ENCODE results near the gene MISFA. TPM values are rescaled to one million over a fixed set of nuclear protein-coding genes. Genes with fewer than 3 reads are reported as not detected.
"Not testable (repeated sequence)": the region's sequence is repeated elsewhere in the genome, so short reads cannot be mapped to it uniquely, and the experiment has no call there.

MISFA gene
- total RNA-seq: 2.6 TPM
- 1.0 TPM for polyA plus RNA-seq

DNA sequence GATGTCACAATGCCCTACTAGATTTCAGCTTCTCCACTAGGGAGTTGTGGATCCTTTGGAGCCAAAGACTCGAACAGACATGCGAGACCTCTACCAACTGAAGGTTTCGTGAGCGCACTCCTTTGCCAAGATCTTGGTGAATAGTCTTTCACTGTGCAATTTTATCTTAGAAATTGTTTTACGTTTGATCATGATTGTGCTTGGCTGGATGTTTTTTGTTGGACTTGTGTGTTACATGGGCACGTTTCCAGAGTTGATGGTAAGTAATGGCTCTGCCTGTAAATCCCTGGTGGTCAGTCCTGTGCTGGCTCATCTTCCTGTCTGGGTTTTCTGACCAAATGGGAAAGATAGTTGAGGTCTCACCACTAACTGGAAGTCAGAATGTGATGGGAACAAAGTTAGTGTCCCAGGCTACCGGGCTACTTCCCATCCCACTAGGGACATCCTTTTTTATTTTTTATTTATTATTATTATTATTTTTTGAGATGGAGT, at the start of gene MISFA:
Gene MISFA (plus strand): TSS at position 51 of the 492 bp plus-strand sequence. CDS start 140 bp downstream, at position 191.
- Histone ChIP-seq H3K27ac (ENCODE audit: low read depth) (no peak within 1 kb of the TSS), H3K4me1 (ENCODE audit: insufficient read depth) (no peaks in the 10 kb centered on the region)

DNA sequence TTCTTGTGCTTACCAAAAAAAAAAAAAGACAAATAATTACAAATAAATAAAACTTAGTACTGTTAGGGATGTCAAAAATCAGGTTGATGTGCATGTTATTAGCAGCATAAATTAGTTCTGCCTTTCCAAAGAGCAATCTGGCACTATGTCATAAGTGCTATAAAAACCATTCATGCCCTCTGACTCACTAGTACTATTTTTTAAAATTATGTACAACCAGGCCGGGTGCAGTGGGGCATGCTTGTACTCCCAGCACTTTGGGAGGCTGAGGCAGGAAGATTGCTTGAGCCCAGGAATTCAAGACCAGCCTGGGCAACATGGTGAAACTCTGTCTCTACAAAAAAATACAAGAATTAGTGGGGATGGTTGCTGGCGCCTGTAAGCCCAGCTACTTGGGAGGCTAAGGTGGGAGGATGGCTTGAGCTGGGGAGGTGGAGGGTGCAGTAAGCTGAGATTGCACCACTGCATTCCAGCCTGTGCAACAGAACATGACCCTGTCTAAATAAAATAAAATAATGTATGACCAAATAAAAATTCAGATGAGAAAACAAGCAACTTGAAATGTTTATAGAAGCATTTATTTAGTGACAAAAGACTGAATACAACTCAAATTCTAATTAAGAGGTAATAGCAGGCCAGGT, 36.4 kb upstream of the MISFA start:
- no peak for DNase-seq (ENCODE audit: extremely low spot score)
- no peak overlapping the region for H3K4me3 ChIP-seq (ENCODE audit: low read depth, low read length)
- 95% methylated on average over 2 of the region's 2 CpGs for WGBS
- no peaks in the 10 kb centered on the region for H3K4me1 ChIP-seq (ENCODE audit: insufficient read depth)
- no peak overlapping the region for H3K27ac ChIP-seq (ENCODE audit: low read depth)
- H3K36me3 ChIP-seq (ENCODE audit: insufficient read depth): peaks cover 1% of the 10 kb centered on the region

More for the DNA sequence above, at the start of gene MISFA:
- no peak for DNase-seq (ENCODE audit: extremely low spot score)
- WGBS: 88% methylated on average over 7 of the region's 7 CpGs
- H3K4me3 ChIP-seq (ENCODE audit: low read depth, low read length): no peak within 1 kb of the TSS
- H3K36me3 ChIP-seq (ENCODE audit: insufficient read depth): no peaks in the 10 kb centered on the region

DNA sequence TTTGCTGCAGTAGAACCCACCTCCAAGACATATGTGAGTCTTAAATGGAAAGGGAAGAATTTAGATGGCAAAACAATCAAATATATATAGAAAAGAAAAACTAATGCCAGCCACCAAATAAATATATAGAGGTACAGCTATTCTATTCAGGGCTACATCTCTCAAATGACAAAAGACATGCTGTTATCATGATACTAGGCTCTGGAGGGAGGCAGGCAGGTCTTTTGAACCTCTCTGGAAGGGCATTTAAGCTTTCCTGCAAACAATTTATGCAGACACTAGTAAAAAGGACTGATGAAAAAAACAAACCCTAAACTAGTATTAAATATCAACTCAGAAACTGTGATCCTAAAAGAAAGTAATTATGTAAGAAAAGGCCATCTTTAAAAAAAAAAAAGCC, 35.4 kb upstream of the MISFA start:
- Histone ChIP-seq H3K27ac (ENCODE audit: low read depth) (no peak overlapping the region), H3K4me3 (ENCODE audit: low read depth, low read length) (no peak overlapping the region), H3K4me1 (ENCODE audit: insufficient read depth) (no peaks in the 10 kb centered on the region), H3K36me3 (ENCODE audit: insufficient read depth) (peaks cover 1% of the 10 kb centered on the region)
- no peak for DNase-seq (ENCODE audit: extremely low spot score)

DNA sequence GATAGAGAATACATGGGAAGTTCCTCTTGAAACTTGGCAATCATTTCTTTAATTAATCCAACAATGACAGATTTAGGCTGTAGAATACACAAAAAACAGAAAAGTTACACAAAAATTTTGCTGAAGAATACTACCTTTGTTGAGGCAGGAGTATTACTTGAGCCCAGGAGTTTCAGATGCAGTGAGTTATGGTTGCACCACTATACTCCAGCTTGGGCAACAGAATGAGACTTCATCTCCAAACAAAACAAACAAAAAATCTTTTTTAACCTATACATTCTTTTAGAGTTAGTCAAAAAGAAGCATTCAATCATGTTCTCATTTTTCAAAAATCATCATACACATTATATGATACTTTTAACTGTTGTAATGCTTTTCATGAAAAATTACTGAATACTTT, 33.2 kb upstream of the MISFA start:
- Histone ChIP-seq H3K27ac (ENCODE audit: low read depth) (no peak overlapping the region), H3K4me1 (ENCODE audit: insufficient read depth) (no peaks in the 10 kb centered on the region), H3K4me3 (ENCODE audit: low read depth, low read length) (no peak overlapping the region), H3K36me3 (ENCODE audit: insufficient read depth) (peaks cover 3% of the 10 kb centered on the region)
- DNase-seq (ENCODE audit: extremely low spot score): no peak

DNA sequence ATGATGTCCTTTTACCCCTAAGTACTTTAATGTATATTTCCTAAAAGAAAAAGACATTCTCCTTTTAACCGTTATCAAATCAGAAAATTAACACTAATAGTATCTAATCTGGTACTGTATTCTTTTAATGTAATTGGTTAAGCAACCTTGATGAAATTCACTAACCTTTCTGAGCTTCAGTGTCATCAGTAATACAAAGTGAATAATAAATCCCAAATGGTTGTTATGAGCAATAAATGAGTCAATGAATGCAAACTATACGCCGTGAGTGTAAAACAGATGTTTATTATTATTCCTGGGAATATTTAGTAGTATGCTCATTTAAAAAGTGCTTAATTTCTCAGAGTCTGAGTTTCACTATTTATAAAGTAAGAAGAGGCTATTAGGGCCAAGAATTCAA, 32.5 kb upstream of the MISFA start:
- H3K4me3 ChIP-seq (ENCODE audit: low read depth, low read length): no peak overlapping the region
- no peak overlapping the region for H3K27ac ChIP-seq (ENCODE audit: low read depth)
- 91% methylated on average over 3 of the region's 3 CpGs for WGBS
- H3K36me3 ChIP-seq (ENCODE audit: insufficient read depth): peaks cover 3% of the 10 kb centered on the region
- H3K4me1 ChIP-seq (ENCODE audit: insufficient read depth): no peaks in the 10 kb centered on the region
- no peak for DNase-seq (ENCODE audit: extremely low spot score)

DNA sequence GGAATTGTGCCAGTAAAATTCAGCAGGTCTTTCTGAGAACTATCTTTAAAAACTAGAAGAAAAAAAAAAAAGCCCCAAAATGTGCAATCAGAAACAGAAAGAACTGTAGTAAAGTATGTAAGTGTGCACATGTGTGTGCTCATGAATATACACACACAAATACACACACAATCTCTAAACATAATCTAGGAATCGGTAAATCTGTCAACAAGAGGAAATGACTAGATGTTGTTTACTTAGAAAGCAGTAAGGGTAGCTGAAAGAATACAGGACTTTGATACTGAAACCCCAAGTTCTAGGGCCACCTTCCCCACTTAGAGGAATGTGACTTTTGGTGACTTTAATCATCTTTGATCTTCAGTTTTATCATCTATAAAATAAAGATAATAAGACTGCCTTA, 24.2 kb upstream of the MISFA start:
- no peak for DNase-seq (ENCODE audit: extremely low spot score)
- WGBS: 65% methylated on average over 1 of the region's 1 CpG

DNA sequence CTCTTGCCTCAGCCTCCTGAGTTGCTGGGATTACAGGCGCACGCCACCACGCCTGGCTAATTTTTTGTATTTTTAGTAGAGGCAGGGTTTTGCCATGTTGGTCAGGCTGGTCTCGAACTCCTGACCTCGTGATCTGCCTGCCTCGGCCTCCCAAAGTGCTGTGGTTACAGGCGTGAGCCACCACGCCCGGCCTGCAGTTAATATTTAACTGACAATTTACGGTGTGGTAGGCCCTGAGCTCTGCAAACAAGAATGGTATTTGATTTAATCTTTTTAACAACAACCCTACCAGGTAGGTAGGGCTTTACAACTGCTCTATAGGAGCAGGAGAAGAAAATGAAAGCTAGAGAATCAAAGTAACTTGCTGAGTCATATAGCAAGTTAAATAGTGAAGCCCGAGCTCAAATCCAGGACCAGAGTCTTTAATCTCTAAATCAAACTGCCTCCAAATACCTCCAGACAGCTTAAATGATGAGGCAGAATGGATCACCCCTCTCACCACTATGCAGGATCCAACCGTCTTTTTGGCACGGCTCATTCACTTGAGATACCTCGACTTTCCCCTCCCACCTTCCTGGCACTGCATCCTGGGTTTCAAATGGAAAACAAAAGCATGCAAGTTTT, 20.5 kb upstream of the MISFA start:
- Histone ChIP-seq H3K4me1 (ENCODE audit: insufficient read depth) (no peaks in the 10 kb centered on the region), H3K36me3 (ENCODE audit: insufficient read depth) (no peaks in the 10 kb centered on the region), H3K4me3 (ENCODE audit: low read depth, low read length) (no peak overlapping the region), H3K27ac (ENCODE audit: low read depth) (no peak overlapping the region)
- 85% methylated on average over 14 of the region's 14 CpGs for WGBS
- DNase-seq (ENCODE audit: extremely low spot score): no peak

More for the DNA sequence above, 24.2 kb upstream of the MISFA start:
- no peaks in the 10 kb centered on the region for H3K4me1 ChIP-seq (ENCODE audit: insufficient read depth)
- H3K36me3 ChIP-seq (ENCODE audit: insufficient read depth): peaks cover 3% of the 10 kb centered on the region
- H3K4me3 ChIP-seq (ENCODE audit: low read depth, low read length): no peak overlapping the region
- H3K27ac ChIP-seq (ENCODE audit: low read depth): no peak overlapping the region

DNA sequence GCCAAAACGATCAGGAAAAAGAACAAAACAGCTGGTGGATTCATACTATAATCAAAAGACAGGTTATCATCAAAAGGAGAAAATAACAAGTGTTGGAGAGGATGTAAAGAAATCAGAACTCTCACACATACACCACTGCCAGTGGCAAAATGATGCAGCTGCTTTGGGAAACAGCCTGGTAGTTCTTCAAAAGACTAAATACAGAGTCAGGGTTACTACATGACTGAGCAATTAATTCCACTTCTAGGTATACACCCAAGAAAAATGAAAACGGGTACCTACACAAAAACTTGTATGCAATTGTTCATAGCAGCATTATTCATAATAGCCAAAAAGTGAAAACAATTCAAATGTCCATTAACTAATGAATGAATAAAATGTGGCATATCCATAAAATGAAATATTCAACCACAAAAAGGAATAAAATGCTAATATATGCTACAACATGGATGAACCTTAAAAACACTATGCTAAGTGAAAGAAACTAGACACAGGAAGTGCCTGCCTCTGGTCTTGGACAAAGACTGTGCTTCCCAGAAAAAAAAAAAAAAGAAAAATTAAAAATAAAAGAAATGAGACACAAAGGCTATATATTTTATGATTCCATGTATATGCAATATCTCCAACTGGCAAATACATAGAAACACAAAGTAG, 19.3 kb upstream of the MISFA start:
- WGBS: 74% methylated on average over 2 of the region's 2 CpGs
- no peak overlapping the region for H3K27ac ChIP-seq (ENCODE audit: low read depth)
- no peak for DNase-seq (ENCODE audit: extremely low spot score)
- H3K36me3 ChIP-seq (ENCODE audit: insufficient read depth): no peaks in the 10 kb centered on the region
- no peaks in the 10 kb centered on the region for H3K4me1 ChIP-seq (ENCODE audit: insufficient read depth)
- H3K4me3 ChIP-seq (ENCODE audit: low read depth, low read length): no peak overlapping the region

DNA sequence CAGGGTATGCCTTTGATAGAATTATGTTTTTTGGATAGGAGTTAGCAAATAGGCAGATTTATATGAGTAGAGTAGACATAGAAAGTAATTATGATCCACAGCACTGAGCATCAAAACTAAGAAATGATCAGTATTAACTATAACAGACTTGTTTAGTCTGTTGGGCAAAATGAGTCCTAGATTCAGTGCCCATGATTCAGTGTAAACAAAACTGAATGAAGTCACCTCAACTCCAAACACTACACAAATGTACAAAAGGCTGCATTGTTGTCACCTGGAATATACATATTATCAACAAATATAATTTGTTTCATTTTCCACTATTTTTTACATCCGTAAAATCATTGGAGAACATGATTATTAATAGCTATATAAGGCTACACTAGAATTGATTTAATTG, 17.8 kb upstream of the MISFA start:
- WGBS: 95% methylated on average over 1 of the region's 1 CpG
- Histone ChIP-seq H3K27ac (ENCODE audit: low read depth) (no peak overlapping the region), H3K4me3 (ENCODE audit: low read depth, low read length) (no peak overlapping the region), H3K36me3 (ENCODE audit: insufficient read depth) (no peaks in the 10 kb centered on the region), H3K4me1 (ENCODE audit: insufficient read depth) (no peaks in the 10 kb centered on the region)
- DNase-seq (ENCODE audit: extremely low spot score): no peak

DNA sequence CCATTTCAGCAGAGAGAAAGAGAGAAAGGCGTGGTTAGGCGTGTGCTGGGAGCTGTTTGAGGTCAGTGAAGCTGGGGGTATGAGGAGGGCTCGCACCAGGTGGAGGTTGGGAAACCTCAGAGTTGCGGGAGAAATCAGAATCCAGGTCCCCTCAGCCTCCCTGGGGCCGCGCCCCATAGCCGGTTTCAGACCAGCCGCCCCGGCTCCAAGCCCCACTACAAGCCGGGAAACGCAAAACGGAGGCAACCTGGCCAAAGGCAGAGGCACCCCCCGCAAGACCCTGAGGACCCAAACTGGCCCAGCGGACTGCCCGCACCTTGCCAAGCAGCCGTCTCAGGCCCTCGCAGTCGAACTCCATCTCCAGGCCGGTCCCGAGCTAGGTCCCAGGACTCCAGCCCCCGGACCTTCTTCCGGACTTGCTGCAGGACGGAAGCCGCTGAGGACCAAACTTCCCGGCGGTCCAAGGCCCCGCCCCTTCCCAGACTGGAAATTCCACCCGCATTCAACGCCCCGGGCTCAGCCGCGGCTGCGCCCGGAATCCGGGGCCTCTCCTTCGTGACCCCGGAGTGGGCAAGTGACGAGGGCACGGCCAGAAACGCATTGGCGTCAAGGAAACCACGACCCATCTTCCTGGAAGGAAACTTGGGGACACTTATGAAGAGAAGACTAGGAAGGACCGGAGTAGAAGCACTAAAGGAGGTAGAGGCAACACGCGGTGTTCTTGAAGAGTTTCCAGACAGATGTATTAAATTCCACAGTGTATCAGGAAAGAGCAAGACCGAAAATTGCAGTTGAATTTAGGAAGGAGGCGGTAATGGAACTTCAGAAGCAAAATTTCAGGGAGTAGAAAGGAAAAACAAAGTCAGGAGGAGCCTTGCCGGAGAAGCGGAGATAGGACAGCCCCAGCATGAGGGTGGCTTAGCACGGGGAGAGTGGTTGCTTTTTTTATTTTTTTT, 11.0 kb upstream of the MISFA start, which contains the start of gene UEVLD:
Gene UEVLD (minus strand): TSS at position 438 of the 956 bp plus-strand sequence. CDS start 80 bp downstream, at position 358.
- Histone ChIP-seq H3K36me3 (ENCODE audit: insufficient read depth) (no peaks in the 10 kb centered on the region), H3K4me3 (ENCODE audit: low read depth, low read length) (peak within 1 kb of the TSS; percentile 71), H3K27ac (ENCODE audit: low read depth) (peak within 1 kb of the TSS; percentile 30), H3K4me1 (ENCODE audit: insufficient read depth) (peaks cover 2% of the 10 kb centered on the region)
- WGBS: under 1% methylated on average over 50 of the region's 50 CpGs
- DNase-seq (ENCODE audit: extremely low spot score): peak; percentile 83

DNA sequence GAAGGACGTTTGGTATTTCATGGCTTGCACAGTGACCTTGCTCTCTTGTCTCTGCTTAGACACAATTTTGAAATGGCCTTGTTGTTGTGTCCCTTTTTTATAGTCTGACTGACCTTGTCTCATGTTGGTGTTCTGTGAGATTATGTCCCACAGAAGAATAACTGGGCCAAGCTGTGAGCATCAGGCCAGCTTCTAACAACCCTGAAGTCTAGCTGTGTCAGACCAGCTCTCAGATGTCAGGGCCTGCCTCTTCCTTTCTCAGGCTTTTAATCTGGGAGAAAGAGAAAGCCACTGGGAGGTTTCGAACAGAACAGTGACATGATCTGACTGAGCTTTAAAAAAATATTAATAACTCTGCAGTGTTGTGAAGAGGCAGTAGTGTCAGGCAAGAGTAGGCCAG, 9.0 kb upstream of the MISFA start:
- no peaks in the 10 kb centered on the region for H3K36me3 ChIP-seq (ENCODE audit: insufficient read depth)
- H3K27ac ChIP-seq (ENCODE audit: low read depth): no peak overlapping the region
- peaks cover 2% of the 10 kb centered on the region for H3K4me1 ChIP-seq (ENCODE audit: insufficient read depth)
- no peak for DNase-seq (ENCODE audit: extremely low spot score)
- WGBS: 60% methylated on average over 2 of the region's 2 CpGs
- no peak overlapping the region for H3K4me3 ChIP-seq (ENCODE audit: low read depth, low read length)

DNA sequence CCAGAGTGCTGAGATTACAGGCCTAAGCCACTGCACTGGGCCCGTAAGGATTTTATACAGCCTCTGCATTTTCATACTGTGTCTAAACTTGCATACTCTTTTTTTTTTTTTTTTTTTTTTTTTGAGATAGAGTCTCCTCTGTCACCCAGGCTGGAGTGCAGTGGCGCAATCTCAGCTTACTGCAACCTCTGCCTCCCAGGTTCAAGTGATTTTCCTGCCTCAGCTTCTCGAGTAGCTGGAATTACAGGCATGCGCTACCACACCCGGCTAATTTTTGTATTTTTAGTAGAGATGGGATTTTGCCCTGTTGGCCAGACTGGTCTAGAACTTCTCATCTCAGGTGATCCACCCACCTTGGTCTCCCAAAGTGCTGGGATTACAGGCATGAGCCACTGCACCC, 5.5 kb upstream of the MISFA start:
- H3K27ac ChIP-seq (ENCODE audit: low read depth); H3K36me3 ChIP-seq (ENCODE audit: insufficient read depth); H3K4me1 ChIP-seq (ENCODE audit: insufficient read depth); H3K4me3 ChIP-seq (ENCODE audit: low read depth, low read length); DNase-seq (ENCODE audit: extremely low spot score): not testable (repeated sequence)
- WGBS: 94% methylated on average over 5 of the region's 5 CpGs

DNA sequence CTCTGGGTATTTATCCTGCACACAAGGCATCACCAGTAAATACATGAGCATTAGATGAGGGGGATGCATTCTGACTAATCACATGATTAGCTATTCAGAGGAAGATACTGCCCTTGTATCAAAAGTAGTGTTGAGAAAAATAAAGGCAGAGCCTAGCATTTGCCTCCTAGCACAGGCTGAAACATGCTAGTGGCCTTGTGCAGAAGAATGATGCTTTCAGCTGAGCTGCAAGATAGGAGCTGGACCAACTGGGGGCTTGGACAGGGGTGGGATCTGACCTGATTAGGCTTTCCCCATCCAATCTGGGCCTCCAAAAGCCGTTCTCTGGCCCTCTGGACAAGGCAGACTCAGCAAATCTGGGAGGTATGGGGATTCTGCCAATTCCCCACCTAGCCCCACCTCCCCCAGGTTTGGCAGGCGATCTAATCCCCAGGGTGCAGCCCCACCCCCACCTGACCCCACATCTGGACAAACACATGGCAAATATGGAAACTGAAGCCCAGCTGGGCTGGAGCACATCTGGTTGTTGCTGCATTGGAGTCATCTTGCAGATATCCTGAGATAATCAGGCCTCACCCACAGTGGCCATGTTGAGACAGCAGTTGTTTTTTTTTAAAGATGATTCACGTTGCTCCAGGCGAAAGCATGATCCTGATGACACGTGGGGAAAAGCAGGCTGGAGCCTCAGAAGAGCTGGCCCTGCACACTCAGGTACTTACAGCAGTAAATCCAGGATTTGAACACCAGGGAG, 4.4 kb upstream of the MISFA start:
- 60% methylated on average over 5 of the region's 5 CpGs for whole genome bisulfite sequencing
- no peaks in the 10 kb centered on the region for H3K36me3 ChIP-seq (ENCODE audit: insufficient read depth)
- no peak overlapping the region for H3K27ac ChIP-seq (ENCODE audit: low read depth)
- no peak for DNase-seq (ENCODE audit: extremely low spot score)
- no peaks in the 10 kb centered on the region for H3K4me1 ChIP-seq (ENCODE audit: insufficient read depth)
- no peak overlapping the region for H3K4me3 ChIP-seq (ENCODE audit: low read depth, low read length)
